Small intestine (tissue), 7 donors: ENCODE measurements around the gene GLTP. TPM values are rescaled to one million over a fixed set of nuclear protein-coding genes. Genes with fewer than 3 reads are reported as not detected.

Experiments used
- DNase-seq, 2 donors: peaks; one replicate each; pipeline versions ENCODE4 v3.0.0 to v3.0.0-alpha.2; 2013
- FAIRE-seq: peaks from 2 replicates; lab custom pipeline; 2012; peaks lifted over from hg19 to GRCh38; lab: Jason Lieb, UNC
- H3K27ac ChIP-seq, 3 donors: one replicate each; pipeline ENCODE4 v1.5.1; 2013; ENCODE audit warnings: low read length in 2 of 3, mild to moderate bottlenecking in 2 of 3, control low read depth in 1 of 3, inconsistent platforms in 1 of 3, low read depth in 1 of 3, moderate library complexity in 1 of 3
- H3K27me3 ChIP-seq, 3 donors: one replicate each; pipeline ENCODE4 v1.6.1; 2013; ENCODE audit warnings: low read length in 3 of 3, inconsistent platforms in 1 of 3; ENCODE audit not compliant: control insufficient read depth in 3 of 3, insufficient read depth in 3 of 3
- H3K36me3 ChIP-seq, 3 donors: one replicate each; pipeline ENCODE4 v1.6.1; 2013; ENCODE audit warnings: low read length in 3 of 3, inconsistent platforms in 1 of 3, low read depth in 1 of 3, mild to moderate bottlenecking in 1 of 3, moderate library complexity in 1 of 3; ENCODE audit not compliant: control insufficient read depth in 3 of 3, insufficient read depth in 2 of 3
- H3K4me1 ChIP-seq, 3 donors: one replicate each; pipeline ENCODE4 v1.6.1; 2013; ENCODE audit warnings: low read length in 2 of 3, inconsistent platforms in 1 of 3, low read depth in 1 of 3, mild to moderate bottlenecking in 1 of 3, moderate library complexity in 1 of 3; ENCODE audit not compliant: control insufficient read depth in 3 of 3, insufficient read depth in 2 of 3
- H3K4me3 ChIP-seq, 3 donors: one replicate each; pipeline ENCODE4 v1.5.1; 2013; ENCODE audit warnings: low read length in 3 of 3, control low read depth in 1 of 3, inconsistent platforms in 1 of 3, low read depth in 1 of 3, mild to moderate bottlenecking in 1 of 3, moderate library complexity in 1 of 3
- H3K9me3 ChIP-seq, 2 donors: one replicate each; pipeline ENCODE4 v1.6.1; 2013; ENCODE audit warnings: low read depth in 1 of 2, low read length in 1 of 2; ENCODE audit not compliant: control insufficient read depth in 2 of 2, insufficient read depth in 1 of 2
- WGBS, 3 donors: extraction: QIAGEN DNeasy Blood & Tissue Kit; methylation state at CpG; one replicate each; pipeline ENCODE4 v1.1.7; 2013; 5-methylcytosine and 5-hydroxymethylcytosine counted together
- polyA plus RNA-seq, 4 donors: library from polyadenylated mRNA; stranded (reverse) in 3 of 4; unstranded in 1 of 4; fragments of 200-250 nt in 3 of 4; fragments of 120-200 nt in 1 of 4; gene quantifications; one replicate each; pipeline versions ENCODE4 v1.2.1 to v1.2.3, GENCODE V29; 2013
- donor health status: healthy with polysubstance abuse.
- donor health status: control.
- donor health status: control.
- donor health status: Bipolar disorder and iron deficiency.
- donor health status: healthy.

GLTP gene
- polyA plus RNA-seq, 4 donors: 16.6 to 35.5 (median 32.1) TPM

- H3K27ac ChIP-seq: no peak overlapping the region
- WGBS, 3 donors: 93 to 95% (median 94%) methylated on average over 14 to 16 of the region's 16 CpGs
- H3K4me1 ChIP-seq: no peaks in the 10 kb centered on the region
- FAIRE-seq (no peak), DNase-seq (no peak)
- peaks cover 18 to 86% (median 20%) of the 10 kb centered on the region in 3 donors for H3K36me3 ChIP-seq
- no peak overlapping the region for H3K4me3 ChIP-seq
- no peaks in the 10 kb centered on the region for H3K9me3 ChIP-seq
- H3K27me3 ChIP-seq: no peaks in the 10 kb centered on the region
These were observed 34.1 kb upstream of the GLTP start for GRCh38 chr12:109914461-109914860.

- Histone ChIP-seq H3K36me3 (peaks cover 22 to 87% (median 24%) of the 10 kb centered on the region in 3 donors), H3K27ac (no peak overlapping the region), H3K9me3 (no peaks in the 10 kb centered on the region), H3K4me3 (no peak overlapping the region), H3K27me3 (no peaks in the 10 kb centered on the region), H3K4me1 (no peaks in the 10 kb centered on the region)
- no peak for FAIRE-seq
- no peak for DNase-seq
- WGBS, 3 donors: 85 to 96% (median 95%) methylated on average over 12 of the region's 12 CpGs
These were observed 32.5 kb upstream of the GLTP start for GRCh38 chr12:109912855-109913321.

GRCh38 chr12:109910969-109911348 is 30.6 kb upstream of the GLTP start:
- Histone ChIP-seq H3K9me3 (no peaks in the 10 kb centered on the region), H3K36me3 (peaks cover 14 to 93% (median 23%) of the 10 kb centered on the region in 3 donors), H3K27ac (no peak overlapping the region), H3K4me1 (no peaks in the 10 kb centered on the region), H3K27me3 (no peaks in the 10 kb centered on the region), H3K4me3 (no peak overlapping the region)
- WGBS, 3 donors: 77 to 85% (median 79%) methylated on average over 12 of the region's 12 CpGs
- FAIRE-seq (no peak), DNase-seq (peak; percentile 14 to 68)

- FAIRE-seq (no peak), DNase-seq (no peak)
- WGBS, 3 donors: 86 to 87% (median 86%) methylated on average over 8 of the region's 8 CpGs
- H3K9me3 ChIP-seq: no peaks in the 10 kb centered on the region
- H3K4me3 ChIP-seq: no peak overlapping the region
- H3K27me3 ChIP-seq: no peaks in the 10 kb centered on the region
- H3K27ac ChIP-seq: no peak overlapping the region
- peaks cover 18 to 93% (median 20%) of the 10 kb centered on the region in 3 donors for H3K36me3 ChIP-seq
- no peaks in the 10 kb centered on the region for H3K4me1 ChIP-seq
These were observed 30.1 kb upstream of the GLTP start for GRCh38 chr12:109910254-109910968.

- WGBS, 3 donors: 88 to 98% (median 93%) methylated on average over 10 of the region's 10 CpGs
- Histone ChIP-seq H3K4me3 (no peak overlapping the region), H3K4me1 (peaks cover 0 to 2% (median 0%) of the 10 kb centered on the region in 3 donors), H3K9me3 (no peaks in the 10 kb centered on the region), H3K27ac (no peak overlapping the region), H3K27me3 (no peaks in the 10 kb centered on the region), H3K36me3 (peaks cover 12 to 71% (median 25%) of the 10 kb centered on the region in 3 donors)
- FAIRE-seq (no peak), DNase-seq (no peak)
These were observed 25.0 kb upstream of the GLTP start for GRCh38 chr12:109905301-109905700.

- no peak for FAIRE-seq
- H3K9me3 ChIP-seq: no peaks in the 10 kb centered on the region
- 82 to 96% (median 93%) methylated on average over 15 of the region's 15 CpGs for WGBS, 3 donors
These were observed 22.6 kb upstream of the GLTP start for GRCh38 chr12:109902891-109903418.

GRCh38 chr12:109900752-109901580 is 20.6 kb upstream of the GLTP start:
- Histone ChIP-seq H3K9me3 (no peaks in the 10 kb centered on the region), H3K27ac (peak overlapping the region in 2 of 3 donors; percentile 76 to 82), H3K4me1 (peaks cover 0 to 9% (median 2%) of the 10 kb centered on the region in 3 donors), H3K27me3 (no peaks in the 10 kb centered on the region), H3K36me3 (peaks cover 3 to 32% (median 14%) of the 10 kb centered on the region in 3 donors), H3K4me3 (peak overlapping the region; percentile 77 to 81 (median 81))
- 2 to 4% (median 2%) methylated on average over 16 of the region's 16 CpGs for WGBS, 3 donors
- FAIRE-seq (no peak), DNase-seq (peak; percentile 28 to 36)

More at GRCh38 chr12:109902891-109903418, 22.6 kb upstream of the GLTP start:
- peaks cover 9 to 52% (median 21%) of the 10 kb centered on the region in 3 donors for H3K36me3 ChIP-seq
- no peak for DNase-seq
- H3K27me3 ChIP-seq: no peaks in the 10 kb centered on the region
- H3K4me3 ChIP-seq: no peak overlapping the region
- H3K27ac ChIP-seq: no peak overlapping the region
- H3K4me1 ChIP-seq: peaks cover 0 to 2% (median 2%) of the 10 kb centered on the region in 3 donors
